ENCODE results near the gene ZRANB2.

ZRANB2 gene

GRCh38 chr1:71038942-71039341, 41.9 kb downstream of the ZRANB2 start (continued):
- no peak for TF ChIP-seq ZNF518A (tag by site-specific recombination; conservative IDR thresholded peaks at IDR 0.05; ENCODE audit: low read depth)
- no peak for TF ChIP-seq PRDM10 (tag by site-specific recombination; IDR thresholded peaks at IDR 0.05)
- no peak for TF ChIP-seq ZNF473 (tag by site-specific recombination; IDR thresholded peaks at IDR 0.05)
- no peak for TF ChIP-seq TRIM28 (IDR thresholded peaks at IDR 0.05; ENCODE audit: borderline replicate concordance, low read length)

GRCh38 chr1:71037829-71038620, 42.8 kb downstream of the ZRANB2 start:
- H3K9me3 ChIP-seq (ENCODE audit: control insufficient read depth, insufficient read depth, low read depth, low read length) = no peaks in the 10 kb centered on the region
- H3K36me3 ChIP-seq (ENCODE audit: control insufficient read depth in 2 of 2, insufficient read depth in 1 of 2, low read length in 2 of 2) = no peaks in the 10 kb centered on the region
- ChIA-PET CTCF (no interaction called here), POLR2A (no interaction called here)
- H3K4me1 ChIP-seq (ENCODE audit: control insufficient read depth, insufficient read depth, low read length) = no peaks in the 10 kb centered on the region
- no peak overlapping the region for H3K4me3 ChIP-seq (ENCODE audit: low read depth, low read length)
- TF ChIP-seq ZNF664 (tag by site-specific recombination; IDR thresholded peaks at IDR 0.05) = no peak
- TF ChIP-seq ZNF391 (tag by site-specific recombination; IDR thresholded peaks at IDR 0.05; ENCODE audit: borderline replicate concordance, low read depth) = no peak
- TF ChIP-seq ZNF140 (tag by site-specific recombination; IDR thresholded peaks at IDR 0.05) = no peak
- TF ChIP-seq PRDM10 (tag by site-specific recombination; IDR thresholded peaks at IDR 0.05) = no peak
- TF ChIP-seq ZNF280C (tag by site-specific recombination; IDR thresholded peaks at IDR 0.05) = no peak
- TF ChIP-seq ZNF174 (tag by site-specific recombination; IDR thresholded peaks at IDR 0.05) = no peak
- no peak for TF ChIP-seq ZNF26 (tag by site-specific recombination; IDR thresholded peaks at IDR 0.05)
- TF ChIP-seq SP7 (tag by site-specific recombination; IDR thresholded peaks at IDR 0.05) = no peak
- no peak for TF ChIP-seq ZNF433 (tag by site-specific recombination; IDR thresholded peaks at IDR 0.05; ENCODE audit: low read depth)
- H3K27ac ChIP-seq (ENCODE audit: extremely low read depth, low read depth, low read length) = no peak overlapping the region
